GM12892 (cell line): Measurements from ENCODE around the gene PRRX1.

Experiments
- POLR2A ChIP-seq: IDR thresholded peaks from 2 replicates; pipeline ENCODE4 v1.6.1; 2011; ENCODE audit warnings: low read depth, low read length, control low read depth
- POLR2AphosphoS5 ChIP-seq: IDR thresholded peaks from 2 replicates; pipeline ENCODE4 v1.6.1; 2011; ENCODE audit warnings: low read depth, low read length, control low read depth

DNA sequence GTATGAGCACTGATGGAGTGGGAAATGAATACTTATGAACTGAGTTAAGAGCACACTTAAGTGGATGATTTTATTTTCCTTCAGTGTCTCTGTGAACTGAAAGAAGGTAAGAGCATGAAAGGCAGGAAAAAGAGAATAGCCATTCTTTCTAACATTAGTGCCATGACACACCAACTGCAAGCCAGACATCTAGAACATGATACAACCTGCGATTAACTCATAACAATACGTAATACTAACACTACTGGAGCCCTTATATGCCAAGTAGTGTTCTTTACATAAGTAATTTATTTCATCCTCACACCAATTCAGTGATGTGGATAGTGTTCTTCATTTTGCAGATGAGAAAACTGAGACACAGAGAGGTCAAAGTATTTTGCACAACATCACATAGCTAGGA is 56.7 kb downstream of the PRRX1 start:
- no peak for TF ChIP-seq POLR2AphosphoS5
- no peak for TF ChIP-seq POLR2A
